B cell (primary cell): ENCODE data around the gene ZFP90. TPM values are rescaled to one million over a fixed set of nuclear protein-coding genes. Genes with fewer than 3 reads are reported as not detected.

Experiments used
- ATAC-seq: fragments of 200-7000 bp; cut with Tn5 transposase; one replicate; pipeline ENCODE4 v1.10.0; 2021; ENCODE audit warnings: low read depth, mild to moderate bottlenecking, moderate number of reproducible peaks, moderate library complexity
- CTCF ChIA-PET: fragments of 350-600 bp; sonication (Branson Sonifier 250); formaldehyde crosslinking; loops from one replicate; lab custom pipeline; 2021; ENCODE audit warnings: antibody characterized with exemption, inconsistent platforms; lab: Charles Lee
- POLR2A ChIA-PET: fragments of 350-600 bp; sonication (Branson Sonifier 250); formaldehyde crosslinking; loops from one replicate; lab custom pipeline; 2021; ENCODE audit warnings: antibody characterized with exemption; lab: Charles Lee
- DNase-seq: peaks from one replicate; pipeline ENCODE4 v3.0.0; 2013
- H2AFZ ChIP-seq: 2 replicates; pipeline ENCODE4 v1.6.1; 2012; ENCODE audit warnings: mild to moderate bottlenecking, low read depth, low read length; ENCODE audit not compliant: insufficient read depth, poor library complexity, severe bottlenecking
- H3K27ac ChIP-seq, 2 donors: 1 replicate in 1 of 2; 2 replicates in 1 of 2; pipeline ENCODE4 v1.5.1; 2012 to 2013; ENCODE audit warnings: low read length in 2 of 2, mild to moderate bottlenecking in 2 of 2, moderate library complexity in 1 of 2
- H3K27me3 ChIP-seq, 4 experiments: fragments of 200-600 bp in 1 of 4; sonication (generic) in 1 of 4; replicated peaks in 1 of 4; 1 replicate in 2 of 4; 2 replicates in 2 of 4; pipeline versions ENCODE4 v1.6.1 to v1.7.0; 2013 to 2016; ENCODE audit warnings: low read length in 3 of 4, mild to moderate bottlenecking in 2 of 4, mixed read lengths in 1 of 4, moderate library complexity in 1 of 4; ENCODE audit not compliant: insufficient read depth in 4 of 4, control insufficient read depth in 3 of 4; ENCODE audit errors: control extremely low read depth in 1 of 4
- H3K36me3 ChIP-seq, 2 experiments: replicated peaks in 1 of 2; 1 replicate in 1 of 2; 2 replicates in 1 of 2; pipeline versions ENCODE4 v1.6.1 to v1.7.1; 2013; ENCODE audit warnings: low read length in 1 of 2; ENCODE audit not compliant: insufficient read depth in 2 of 2, control insufficient read depth in 1 of 2; ENCODE audit errors: control extremely low read depth in 1 of 2, extremely low read depth in 1 of 2
- H3K4me1 ChIP-seq, 2 donors: fragments of 200-600 bp in 1 of 2; sonication (generic) in 1 of 2; 1 replicate in 1 of 2; 2 replicates in 1 of 2; pipeline versions ENCODE4 v1.5.1 to v1.6.1; 2013 to 2017; ENCODE audit warnings: low read length in 2 of 2; ENCODE audit not compliant: control insufficient read depth in 2 of 2, insufficient read depth in 2 of 2
- H3K4me2 ChIP-seq: replicated peaks from 2 replicates; pipeline ENCODE3; 2012; ENCODE audit warnings: mild to moderate bottlenecking, low read depth, low read length; ENCODE audit not compliant: poor library complexity, severe bottlenecking
- H3K4me3 ChIP-seq, 5 experiments: fragments of 200-600 bp in 1 of 5; sonication (generic) in 1 of 5; 1 replicate in 3 of 5; 2 replicates in 2 of 5; pipeline versions ENCODE4 v1.5.1 to v1.7.0; 2011 to 2016; ENCODE audit warnings: low read length in 4 of 5, mild to moderate bottlenecking in 4 of 5, low read depth in 2 of 5, control low read depth in 1 of 5, moderate library complexity in 1 of 5; ENCODE audit not compliant: insufficient read depth in 1 of 5; ENCODE audit errors: control extremely low read depth in 1 of 5, extremely low read depth in 1 of 5
- H3K79me2 ChIP-seq: fragments of 200-600 bp; sonication (generic); one replicate; pipeline ENCODE4 v1.6.0; 2016; ENCODE audit warnings: low read length; ENCODE audit not compliant: control insufficient read depth, insufficient read depth
- H3K9ac ChIP-seq: fragments of 200-600 bp; sonication (generic); 2 replicates; pipeline ENCODE4 v1.6.1; 2017; ENCODE audit warnings: mild to moderate bottlenecking, low read length, moderate library complexity
- H3K9me3 ChIP-seq, 3 donors: one replicate each; pipeline versions ENCODE4 v1.6.1 to v1.7.1; 2013; ENCODE audit warnings: low read length in 2 of 3; ENCODE audit not compliant: control insufficient read depth in 2 of 3, insufficient read depth in 1 of 3; ENCODE audit errors: control extremely low read depth in 1 of 3
- H4K20me1 ChIP-seq: 2 replicates; pipeline ENCODE4 v1.6.0; 2012; ENCODE audit warnings: mild to moderate bottlenecking, low read length; ENCODE audit not compliant: insufficient read depth, control insufficient read depth, poor library complexity, severe bottlenecking
- H3K27ac Mint-ChIP-seq: one replicate; pipeline ENCODE4 v1.8.0; 2021; ENCODE audit warnings: mixed read lengths
- H3K27me3 Mint-ChIP-seq: one replicate; pipeline ENCODE4 v1.8.0; 2021; ENCODE audit warnings: mixed read lengths
- H3K4me1 Mint-ChIP-seq: one replicate; pipeline ENCODE4 v1.8.0; 2021; ENCODE audit warnings: mixed read lengths
- H3K4me3 Mint-ChIP-seq: one replicate; pipeline ENCODE4 v1.8.0; 2021; ENCODE audit warnings: mixed read lengths
- H3K9me3 Mint-ChIP-seq: one replicate; pipeline ENCODE4 v1.8.0; 2022; ENCODE audit warnings: mixed read lengths; ENCODE audit not compliant: insufficient read depth
- EZH2 ChIP-seq: IDR thresholded peaks from 2 replicates; pipeline ENCODE4 v1.6.1; 2012; ENCODE audit warnings: borderline replicate concordance, low read depth, mild to moderate bottlenecking, moderate library complexity, low read length; ENCODE audit not compliant: insufficient read depth, poor library complexity, severe bottlenecking
- WGBS: methylation state at CpG from one replicate; pipeline ENCODE4 v1.1.5; 2013; ENCODE audit warnings: missing lambda C conversion rate; ENCODE audit not compliant: insufficient coverage; 5-methylcytosine and 5-hydroxymethylcytosine counted together
- intact Hi-C: fragments of 100-400 bp; cut with micrococcal nuclease; formaldehyde crosslinking; loops from one replicate; pipeline ENCODE4 v1.10.0; 2022
- polyA plus RNA-seq: library from polyadenylated mRNA; depleted of rRNA; stranded (reverse); fragments of >200 nt; gene quantifications from 2 replicates; pipeline ENCODE4 v1.2.3, GENCODE V29; 2012
- total RNA-seq, 2 donors: library from RNA; stranded (reverse); fragments of 120-200 nt in 1 of 2; gene quantifications; 1 replicate in 1 of 2; 2 replicates in 1 of 2; pipeline versions ENCODE4 v1.2.3 to v1.2.4, GENCODE V29; 2013 to 2022
- TF ChIP-seq, protein P1 (sequence below): fragments of 200-600 bp; IDR thresholded peaks from one replicate; pipeline ENCODE4 v1.8.0; 2022; ENCODE audit warnings: antibody characterized with exemption, mild to moderate bottlenecking

Gene ZFP90
- total and polyA plus RNA-seq, 2 donors (not counting 1 experiment from before 2014, with no cell fraction given): 16.5 to 30.7 TPM

DNA sequence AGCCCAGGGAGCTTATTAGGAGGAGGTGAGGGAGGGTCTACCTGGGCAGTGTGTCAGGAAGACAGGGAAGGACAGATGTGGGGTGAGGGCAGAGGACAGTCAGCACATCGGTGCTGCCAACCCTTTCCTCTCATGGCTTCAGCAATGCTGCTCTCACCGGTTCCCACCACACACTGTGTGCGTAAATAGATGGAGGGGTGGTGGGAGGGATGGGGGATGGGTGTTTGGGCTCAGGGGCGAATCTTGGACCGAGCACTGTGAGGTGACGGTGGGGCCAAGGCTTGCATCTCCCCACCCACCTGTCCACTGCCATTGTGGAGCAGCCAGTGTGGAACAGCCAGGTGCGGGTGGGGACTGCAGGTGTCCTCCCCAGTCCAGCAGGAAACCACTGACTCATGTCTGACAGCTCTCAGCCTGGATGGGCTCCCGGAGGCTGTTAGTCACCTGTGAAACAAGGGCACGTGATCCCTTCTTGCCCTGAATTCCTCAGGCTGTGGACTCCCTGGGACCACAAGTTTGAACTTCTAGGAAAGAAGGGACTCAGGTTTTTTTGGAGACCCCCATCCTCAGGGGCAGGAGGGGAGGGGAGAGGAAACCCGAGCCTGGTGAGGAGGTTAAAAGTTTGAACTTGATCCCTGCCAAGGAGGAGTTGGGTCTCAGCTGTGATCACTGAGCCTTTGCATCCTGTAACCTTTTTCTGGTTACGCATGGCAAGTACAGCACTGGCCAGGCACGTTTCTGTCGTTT lies 48.1 kb upstream of the ZFP90 start:
- peak; percentile 21 for ATAC-seq
- Mint-ChIP-seq H3K9me3 (peaks cover 2% of the 10 kb centered on the region), H3K4me1 (peaks cover 20% of the 10 kb centered on the region), H3K4me3 (peak overlapping the region; percentile 29), H3K27me3 (no peaks in the 10 kb centered on the region), H3K27ac (no peak overlapping the region)
- Histone ChIP-seq H3K9ac (no peak overlapping the region), H3K27ac (no peak overlapping the region), H3K9me3 (peaks cover 0 to 7% (median 0%) of the 10 kb centered on the region in 3 donors), H3K4me3 (no peak overlapping the region), H3K36me3 (no peaks in the 10 kb centered on the region), H3K27me3 (peaks cover 0 to 7% (median 0%) of the 10 kb centered on the region in 4 experiments), H4K20me1 (no peaks in the 10 kb centered on the region), H2AFZ (no peak overlapping the region), H3K4me1 (peaks cover 22 to 25% of the 10 kb centered on the region in 2 donors), H3K4me2 (peak overlapping the region; percentile 30), H3K79me2 (no peaks in the 10 kb centered on the region)
- 13% methylated on average over 11 of the region's 13 CpGs for WGBS
- TF ChIP-seq, protein P1, sequence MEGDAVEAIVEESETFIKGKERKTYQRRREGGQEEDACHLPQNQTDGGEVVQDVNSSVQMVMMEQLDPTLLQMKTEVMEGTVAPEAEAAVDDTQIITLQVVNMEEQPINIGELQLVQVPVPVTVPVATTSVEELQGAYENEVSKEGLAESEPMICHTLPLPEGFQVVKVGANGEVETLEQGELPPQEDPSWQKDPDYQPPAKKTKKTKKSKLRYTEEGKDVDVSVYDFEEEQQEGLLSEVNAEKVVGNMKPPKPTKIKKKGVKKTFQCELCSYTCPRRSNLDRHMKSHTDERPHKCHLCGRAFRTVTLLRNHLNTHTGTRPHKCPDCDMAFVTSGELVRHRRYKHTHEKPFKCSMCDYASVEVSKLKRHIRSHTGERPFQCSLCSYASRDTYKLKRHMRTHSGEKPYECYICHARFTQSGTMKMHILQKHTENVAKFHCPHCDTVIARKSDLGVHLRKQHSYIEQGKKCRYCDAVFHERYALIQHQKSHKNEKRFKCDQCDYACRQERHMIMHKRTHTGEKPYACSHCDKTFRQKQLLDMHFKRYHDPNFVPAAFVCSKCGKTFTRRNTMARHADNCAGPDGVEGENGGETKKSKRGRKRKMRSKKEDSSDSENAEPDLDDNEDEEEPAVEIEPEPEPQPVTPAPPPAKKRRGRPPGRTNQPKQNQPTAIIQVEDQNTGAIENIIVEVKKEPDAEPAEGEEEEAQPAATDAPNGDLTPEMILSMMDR: no peak
- no peak for TF ChIP-seq EZH2
- intact Hi-C loops: no loop called here
- DNase-seq: no peak
- POLR2A ChIA-PET: interaction anchor here (0.6 kb wide), 1 partner anchor 188 kb away, joined by 8 read pairs; no protein-coding TSS in a partner anchor
- CTCF ChIA-PET: no interaction called here

DNA sequence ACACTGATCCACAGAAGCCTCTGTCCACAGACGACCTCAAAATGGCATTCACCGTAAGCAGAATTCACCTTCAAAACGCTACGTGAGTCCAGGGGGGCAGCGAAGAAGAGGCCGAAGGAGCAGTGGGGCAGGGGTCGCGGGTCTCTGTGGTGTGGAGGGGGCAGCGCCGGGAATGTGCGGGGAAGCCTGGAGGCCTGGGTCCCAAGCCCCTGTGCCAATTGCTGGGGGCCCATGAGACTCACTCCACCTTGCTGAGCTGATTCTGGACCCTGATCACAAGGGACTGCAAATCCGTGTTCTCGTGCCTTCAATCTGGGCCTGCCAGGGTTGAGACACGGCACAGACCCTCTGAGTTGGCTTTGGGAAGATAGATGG lies 47.5 kb upstream of the ZFP90 start:
- H3K4me2 ChIP-seq: peak overlapping the region; percentile 30
- intact Hi-C loops: no loop called here
- H3K4me3 Mint-ChIP-seq: peak overlapping the region; percentile 29

More for the DNA sequence above, 47.5 kb upstream of the ZFP90 start:
- Mint-ChIP-seq H3K4me1 (peaks cover 20% of the 10 kb centered on the region), H3K27ac (no peak overlapping the region), H3K9me3 (peaks cover 2% of the 10 kb centered on the region), H3K27me3 (no peaks in the 10 kb centered on the region)
- DNase-seq: no peak
- peaks cover 0 to 7% (median 0%) of the 10 kb centered on the region in 4 experiments for H3K27me3 ChIP-seq
- H3K36me3 ChIP-seq: no peaks in the 10 kb centered on the region
- ATAC-seq: no peak
- no peak overlapping the region for H3K4me3 ChIP-seq
- CTCF ChIA-PET: interaction anchor here (1.0 kb wide), 1 partner anchor 29 kb away, joined by 3 read pairs; no protein-coding TSS in a partner anchor
- POLR2A ChIA-PET: interaction anchor here (0.6 kb wide), 1 partner anchor 189 kb away, joined by 8 read pairs; no protein-coding TSS in a partner anchor
- no peak for TF ChIP-seq EZH2
- TF ChIP-seq, protein P1: no peak
- H3K9ac ChIP-seq: no peak overlapping the region
- H3K9me3 ChIP-seq: peaks cover 0 to 7% (median 0%) of the 10 kb centered on the region in 3 donors
- no peaks in the 10 kb centered on the region for H3K79me2 ChIP-seq
- H3K4me1 ChIP-seq: peaks cover 22 to 25% of the 10 kb centered on the region in 2 donors
- WGBS: 68% methylated on average over 14 of the region's 14 CpGs
- H4K20me1 ChIP-seq: no peaks in the 10 kb centered on the region
- no peak overlapping the region for H2AFZ ChIP-seq
- H3K27ac ChIP-seq: no peak overlapping the region
